HepG2 (cell line): ENCODE measurements around the gene ACSM5. TPM values are rescaled to one million over a fixed set of nuclear protein-coding genes. Genes with fewer than 3 reads are reported as not detected.

Experiments used
- MIER2 ChIP-seq: IDR thresholded peaks from 2 replicates; pipeline ENCODE4 v1.6.1; 2016; ENCODE audit warnings: missing biosample characterization, missing genetic modification reagents
- NFYC ChIP-seq: IDR thresholded peaks from 2 replicates; pipeline ENCODE4 v1.6.1; 2016; ENCODE audit warnings: missing genetic modification reagents, missing compliant biosample characterization
- NR2F6 ChIP-seq, 2 experiments: IDR thresholded peaks; 2 replicates each; pipeline ENCODE4 v1.6.1; 2016; ENCODE audit warnings: antibody characterized with exemption in 1 of 2, mild to moderate bottlenecking in 1 of 2
- PRDM10 ChIP-seq: sonication (generic); formaldehyde crosslinking; IDR thresholded peaks from 2 replicates; pipeline ENCODE4 v1.4.0; 2020; ENCODE audit warnings: low read depth, missing genetic modification reagents
- RARG ChIP-seq: sonication (generic); formaldehyde crosslinking; IDR thresholded peaks from 2 replicates; pipeline ENCODE4 v1.4.0; 2020; ENCODE audit warnings: low read depth, mild to moderate bottlenecking, missing genetic modification reagents
- REL ChIP-seq: sonication (generic); formaldehyde crosslinking; conservative IDR thresholded peaks from 2 replicates; pipeline ENCODE4 v1.8.0; 2022; ENCODE audit warnings: mild to moderate bottlenecking, missing genetic modification reagents, moderate library complexity
- SYNCRIP ChIP-seq: fragments of 200-400 bp; formaldehyde crosslinking; IDR thresholded peaks from 2 replicates; pipeline ENCODE4 v1.6.1; 2018; ENCODE audit warnings: mild to moderate bottlenecking, low read depth, low read length; ENCODE audit not compliant: insufficient read depth
- TARDBP ChIP-seq: sonication (generic); formaldehyde crosslinking; IDR thresholded peaks from 2 replicates; pipeline ENCODE4 v1.8.0; 2022; ENCODE audit warnings: mild to moderate bottlenecking, missing genetic modification reagents
- ZNF337 ChIP-seq: sonication (generic); formaldehyde crosslinking; IDR thresholded peaks from 2 replicates; pipeline ENCODE4 v1.5.1; 2020; ENCODE audit warnings: missing genetic modification reagents, low read depth, mild to moderate bottlenecking, borderline replicate concordance
- ZNF569 ChIP-seq: sonication (generic); formaldehyde crosslinking; IDR thresholded peaks from 2 replicates; pipeline ENCODE4 v1.5.0; 2020; ENCODE audit warnings: mild to moderate bottlenecking, missing genetic modification reagents, moderate library complexity, borderline replicate concordance
- polyA plus RNA-seq, 8 experiments: library from polyadenylated mRNA; depleted of rRNA in 3 of 8; stranded (reverse) in 7 of 8; unstranded in 1 of 8; fragments of >200 nt; fragmentation: Illumina TruSeq in 4 of 8; extraction: Trizol in 4 of 8; gene quantifications; 2 replicates each; pipeline versions ENCODE4 v1.2.1 to v1.2.3, GENCODE V29; 2011 to 2016; ENCODE audit warnings: low read depth in 4 of 8, missing spikeins in 1 of 8, mixed read lengths in 1 of 8; ENCODE audit not compliant: insufficient read depth in 1 of 8
- total RNA-seq, 5 experiments: library from RNA; depleted of rRNA; stranded (reverse); fragments of >200 nt; fragmentation: Illumina TruSeq; extraction: Trizol; gene quantifications; 2 replicates each; pipeline ENCODE4 v1.2.3, GENCODE V29; 2016; ENCODE audit warnings: low read depth in 1 of 5
- TF ChIP-seq, protein P1 (sequence below): sonication (generic); formaldehyde crosslinking; IDR thresholded peaks from 2 replicates; pipeline ENCODE4 v1.5.1; 2020; ENCODE audit warnings: mild to moderate bottlenecking, missing genetic modification reagents, moderate library complexity
- TF ChIP-seq, protein P2 (sequence below): sonication (generic); formaldehyde crosslinking; IDR thresholded peaks from 2 replicates; pipeline ENCODE4 v1.5.0; 2020; ENCODE audit warnings: missing genetic modification reagents
- TF ChIP-seq, protein P3 (sequence below): IDR thresholded peaks from 2 replicates; pipeline ENCODE4 v1.6.1; 2016; ENCODE audit warnings: low read depth, missing genetic modification reagents, missing compliant biosample characterization
- TF ChIP-seq, protein P4 (sequence below): sonication (generic); formaldehyde crosslinking; IDR thresholded peaks from 2 replicates; pipeline ENCODE4 v1.4.0; 2020; ENCODE audit warnings: mild to moderate bottlenecking, missing genetic modification reagents

The ACSM5 gene
- total and polyA plus RNA-seq, 2 of the 13 experiments (the other 11 are each of a cell fraction or from before 2014, with no cell fraction given) = 9.1 to 15.0 TPM

GRCh38 chr16:20399185-20399584 is 10.1 kb upstream of the ACSM5 start (continued):
- TF ChIP-seq SYNCRIP (no peak), MIER2 (CRISPR knock-in tag) (no peak), PRDM10 (CRISPR knock-in tag) (no peak), TARDBP (CRISPR knock-in tag) (no peak), ZNF569 (CRISPR knock-in tag) (no peak), REL (CRISPR knock-in tag) (no peak), ZNF337 (CRISPR knock-in tag) (no peak), NFYC (no peak), RARG (no peak), NR2F6 (IDR thresholded peaks at IDR 0.05) (no peak), NR2F6 (CRISPR knock-in tag; IDR thresholded peaks at IDR 0.05) (no peak)
- TF ChIP-seq, protein P1, sequence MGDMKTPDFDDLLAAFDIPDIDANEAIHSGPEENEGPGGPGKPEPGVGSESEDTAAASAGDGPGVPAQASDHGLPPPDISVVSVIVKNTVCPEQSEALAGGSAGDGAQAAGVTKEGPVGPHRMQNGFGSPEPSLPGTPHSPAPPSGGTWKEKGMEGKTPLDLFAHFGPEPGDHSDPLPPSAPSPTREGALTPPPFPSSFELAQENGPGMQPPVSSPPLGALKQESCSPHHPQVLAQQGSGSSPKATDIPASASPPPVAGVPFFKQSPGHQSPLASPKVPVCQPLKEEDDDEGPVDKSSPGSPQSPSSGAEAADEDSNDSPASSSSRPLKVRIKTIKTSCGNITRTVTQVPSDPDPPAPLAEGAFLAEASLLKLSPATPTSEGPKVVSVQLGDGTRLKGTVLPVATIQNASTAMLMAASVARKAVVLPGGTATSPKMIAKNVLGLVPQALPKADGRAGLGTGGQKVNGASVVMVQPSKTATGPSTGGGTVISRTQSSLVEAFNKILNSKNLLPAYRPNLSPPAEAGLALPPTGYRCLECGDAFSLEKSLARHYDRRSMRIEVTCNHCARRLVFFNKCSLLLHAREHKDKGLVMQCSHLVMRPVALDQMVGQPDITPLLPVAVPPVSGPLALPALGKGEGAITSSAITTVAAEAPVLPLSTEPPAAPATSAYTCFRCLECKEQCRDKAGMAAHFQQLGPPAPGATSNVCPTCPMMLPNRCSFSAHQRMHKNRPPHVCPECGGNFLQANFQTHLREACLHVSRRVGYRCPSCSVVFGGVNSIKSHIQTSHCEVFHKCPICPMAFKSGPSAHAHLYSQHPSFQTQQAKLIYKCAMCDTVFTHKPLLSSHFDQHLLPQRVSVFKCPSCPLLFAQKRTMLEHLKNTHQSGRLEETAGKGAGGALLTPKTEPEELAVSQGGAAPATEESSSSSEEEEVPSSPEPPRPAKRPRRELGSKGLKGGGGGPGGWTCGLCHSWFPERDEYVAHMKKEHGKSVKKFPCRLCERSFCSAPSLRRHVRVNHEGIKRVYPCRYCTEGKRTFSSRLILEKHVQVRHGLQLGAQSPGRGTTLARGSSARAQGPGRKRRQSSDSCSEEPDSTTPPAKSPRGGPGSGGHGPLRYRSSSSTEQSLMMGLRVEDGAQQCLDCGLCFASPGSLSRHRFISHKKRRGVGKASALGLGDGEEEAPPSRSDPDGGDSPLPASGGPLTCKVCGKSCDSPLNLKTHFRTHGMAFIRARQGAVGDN (CRISPR knock-in tag) = peak; percentile 26
- TF ChIP-seq, protein P2, sequence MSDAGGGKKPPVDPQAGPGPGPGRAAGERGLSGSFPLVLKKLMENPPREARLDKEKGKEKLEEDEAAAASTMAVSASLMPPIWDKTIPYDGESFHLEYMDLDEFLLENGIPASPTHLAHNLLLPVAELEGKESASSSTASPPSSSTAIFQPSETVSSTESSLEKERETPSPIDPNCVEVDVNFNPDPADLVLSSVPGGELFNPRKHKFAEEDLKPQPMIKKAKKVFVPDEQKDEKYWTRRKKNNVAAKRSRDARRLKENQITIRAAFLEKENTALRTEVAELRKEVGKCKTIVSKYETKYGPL (CRISPR knock-in tag) = no peak
- TF ChIP-seq, protein P3, sequence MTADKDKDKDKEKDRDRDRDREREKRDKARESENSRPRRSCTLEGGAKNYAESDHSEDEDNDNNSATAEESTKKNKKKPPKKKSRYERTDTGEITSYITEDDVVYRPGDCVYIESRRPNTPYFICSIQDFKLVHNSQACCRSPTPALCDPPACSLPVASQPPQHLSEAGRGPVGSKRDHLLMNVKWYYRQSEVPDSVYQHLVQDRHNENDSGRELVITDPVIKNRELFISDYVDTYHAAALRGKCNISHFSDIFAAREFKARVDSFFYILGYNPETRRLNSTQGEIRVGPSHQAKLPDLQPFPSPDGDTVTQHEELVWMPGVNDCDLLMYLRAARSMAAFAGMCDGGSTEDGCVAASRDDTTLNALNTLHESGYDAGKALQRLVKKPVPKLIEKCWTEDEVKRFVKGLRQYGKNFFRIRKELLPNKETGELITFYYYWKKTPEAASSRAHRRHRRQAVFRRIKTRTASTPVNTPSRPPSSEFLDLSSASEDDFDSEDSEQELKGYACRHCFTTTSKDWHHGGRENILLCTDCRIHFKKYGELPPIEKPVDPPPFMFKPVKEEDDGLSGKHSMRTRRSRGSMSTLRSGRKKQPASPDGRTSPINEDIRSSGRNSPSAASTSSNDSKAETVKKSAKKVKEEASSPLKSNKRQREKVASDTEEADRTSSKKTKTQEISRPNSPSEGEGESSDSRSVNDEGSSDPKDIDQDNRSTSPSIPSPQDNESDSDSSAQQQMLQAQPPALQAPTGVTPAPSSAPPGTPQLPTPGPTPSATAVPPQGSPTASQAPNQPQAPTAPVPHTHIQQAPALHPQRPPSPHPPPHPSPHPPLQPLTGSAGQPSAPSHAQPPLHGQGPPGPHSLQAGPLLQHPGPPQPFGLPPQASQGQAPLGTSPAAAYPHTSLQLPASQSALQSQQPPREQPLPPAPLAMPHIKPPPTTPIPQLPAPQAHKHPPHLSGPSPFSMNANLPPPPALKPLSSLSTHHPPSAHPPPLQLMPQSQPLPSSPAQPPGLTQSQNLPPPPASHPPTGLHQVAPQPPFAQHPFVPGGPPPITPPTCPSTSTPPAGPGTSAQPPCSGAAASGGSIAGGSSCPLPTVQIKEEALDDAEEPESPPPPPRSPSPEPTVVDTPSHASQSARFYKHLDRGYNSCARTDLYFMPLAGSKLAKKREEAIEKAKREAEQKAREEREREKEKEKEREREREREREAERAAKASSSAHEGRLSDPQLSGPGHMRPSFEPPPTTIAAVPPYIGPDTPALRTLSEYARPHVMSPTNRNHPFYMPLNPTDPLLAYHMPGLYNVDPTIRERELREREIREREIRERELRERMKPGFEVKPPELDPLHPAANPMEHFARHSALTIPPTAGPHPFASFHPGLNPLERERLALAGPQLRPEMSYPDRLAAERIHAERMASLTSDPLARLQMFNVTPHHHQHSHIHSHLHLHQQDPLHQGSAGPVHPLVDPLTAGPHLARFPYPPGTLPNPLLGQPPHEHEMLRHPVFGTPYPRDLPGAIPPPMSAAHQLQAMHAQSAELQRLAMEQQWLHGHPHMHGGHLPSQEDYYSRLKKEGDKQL (CRISPR knock-in tag) = no peak
- TF ChIP-seq, protein P4, sequence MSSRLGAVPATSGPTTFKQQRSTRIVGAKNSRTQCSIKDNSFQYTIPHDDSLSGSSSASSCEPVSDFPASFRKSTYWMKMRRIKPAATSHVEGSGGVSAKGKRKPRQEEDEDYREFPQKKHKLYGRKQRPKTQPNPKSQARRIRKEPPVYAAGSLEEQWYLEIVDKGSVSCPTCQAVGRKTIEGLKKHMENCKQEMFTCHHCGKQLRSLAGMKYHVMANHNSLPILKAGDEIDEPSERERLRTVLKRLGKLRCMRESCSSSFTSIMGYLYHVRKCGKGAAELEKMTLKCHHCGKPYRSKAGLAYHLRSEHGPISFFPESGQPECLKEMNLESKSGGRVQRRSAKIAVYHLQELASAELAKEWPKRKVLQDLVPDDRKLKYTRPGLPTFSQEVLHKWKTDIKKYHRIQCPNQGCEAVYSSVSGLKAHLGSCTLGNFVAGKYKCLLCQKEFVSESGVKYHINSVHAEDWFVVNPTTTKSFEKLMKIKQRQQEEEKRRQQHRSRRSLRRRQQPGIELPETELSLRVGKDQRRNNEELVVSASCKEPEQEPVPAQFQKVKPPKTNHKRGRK (CRISPR knock-in tag) = no peak
